Measurements from ENCODE around the gene CKAP5. TPM values are rescaled to one million over a fixed set of nuclear protein-coding genes. Genes with fewer than 3 reads are reported as not detected.

The CKAP5 gene
- total and polyA plus RNA-seq, 4 donors = 96.2 to 187 (median 128) TPM

GRCh38 chr11:46738887-46739286 lies 107.2 kb downstream of the CKAP5 start:
- no peaks in the 10 kb centered on the region for H3K27me3 ChIP-seq (ENCODE audit: control insufficient read depth, insufficient read depth, low read length)

GRCh38 chr11:46737699-46738098 lies 108.4 kb downstream of the CKAP5 start:
- Histone ChIP-seq H3K4me3 (ENCODE audit: low read depth, low read length) (no peak overlapping the region), H3K4me1 (ENCODE audit: control insufficient read depth, insufficient read depth, low read length) (no peaks in the 10 kb centered on the region), H3K9me3 (ENCODE audit: control insufficient read depth, insufficient read depth, low read length) (no peaks in the 10 kb centered on the region), H3K36me3 (ENCODE audit: control insufficient read depth, insufficient read depth, low read length) (peaks cover 13% of the 10 kb centered on the region), H3K27me3 (ENCODE audit: control insufficient read depth, insufficient read depth, low read length) (no peaks in the 10 kb centered on the region), H3K27ac (ENCODE audit: low read depth, low read length) (no peak overlapping the region)
- DNase-seq (ENCODE audit: low read depth in 4 of 6, low spot score in 6 of 6) = no peak
- 94% methylated on average over 7 of the region's 11 CpGs for WGBS (ENCODE audit: insufficient coverage)

More at GRCh38 chr11:46738887-46739286, 107.2 kb downstream of the CKAP5 start:
- DNase-seq (ENCODE audit: low read depth in 4 of 6, low spot score in 6 of 6) = no peak
- 54% methylated on average over 5 of the region's 6 CpGs for WGBS (ENCODE audit: insufficient coverage)
- Histone ChIP-seq H3K36me3 (ENCODE audit: control insufficient read depth, insufficient read depth, low read length) (peaks cover 15% of the 10 kb centered on the region), H3K27ac (ENCODE audit: low read depth, low read length) (no peak overlapping the region), H3K4me3 (ENCODE audit: low read depth, low read length) (no peak overlapping the region), H3K9me3 (ENCODE audit: control insufficient read depth, insufficient read depth, low read length) (no peaks in the 10 kb centered on the region), H3K4me1 (ENCODE audit: control insufficient read depth, insufficient read depth, low read length) (no peaks in the 10 kb centered on the region)

DNA sequence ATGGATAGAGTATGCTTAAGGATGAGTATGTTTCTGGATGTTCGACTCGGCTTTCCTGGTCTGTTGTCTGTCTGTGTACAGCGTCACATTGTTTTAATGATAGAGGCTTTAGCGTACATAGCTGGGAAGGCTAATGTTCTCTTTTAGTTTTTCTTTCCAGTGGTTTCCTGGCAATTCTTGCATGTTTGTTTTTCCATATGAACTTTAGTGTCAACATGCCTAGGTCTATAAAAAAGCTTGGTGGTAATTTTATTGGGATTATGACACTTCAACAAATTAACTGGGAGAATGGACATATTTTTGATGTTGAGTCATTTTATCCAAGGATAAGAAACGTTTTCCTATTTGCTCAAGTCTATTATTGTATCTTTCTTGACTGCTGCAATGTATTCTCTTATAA lies 109.5 kb downstream of the CKAP5 start:
- Histone ChIP-seq H3K4me3 (ENCODE audit: low read depth, low read length) (no peak overlapping the region), H3K9me3 (ENCODE audit: control insufficient read depth, insufficient read depth, low read length) (no peaks in the 10 kb centered on the region), H3K36me3 (ENCODE audit: control insufficient read depth, insufficient read depth, low read length) (peaks cover 8% of the 10 kb centered on the region), H3K27ac (ENCODE audit: low read depth, low read length) (no peak overlapping the region), H3K27me3 (ENCODE audit: control insufficient read depth, insufficient read depth, low read length) (no peaks in the 10 kb centered on the region), H3K4me1 (ENCODE audit: control insufficient read depth, insufficient read depth, low read length) (no peaks in the 10 kb centered on the region)
- 84% methylated on average over 4 of the region's 5 CpGs for WGBS (ENCODE audit: insufficient coverage)
- DNase-seq (ENCODE audit: low read depth in 4 of 6, low spot score in 6 of 6) = no peak

DNA sequence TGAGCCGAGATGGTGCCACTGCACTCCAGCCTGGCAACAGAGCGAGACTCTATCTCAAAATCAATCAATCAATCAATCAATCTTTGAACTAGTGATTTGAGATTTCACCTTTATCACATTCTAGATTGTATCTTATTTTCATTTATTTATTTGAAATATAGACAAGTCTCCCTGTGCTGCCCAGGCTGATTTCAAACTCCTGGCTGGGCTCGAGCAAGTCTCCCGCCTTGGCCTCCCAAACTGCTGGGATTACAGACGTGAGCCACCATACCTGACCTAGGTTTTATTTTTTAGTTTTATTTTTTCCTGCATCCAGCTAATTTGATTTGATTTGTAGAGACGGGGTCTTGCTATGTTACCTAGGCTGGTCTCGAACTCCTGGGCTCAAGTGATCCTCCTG lies 109.9 kb downstream of the CKAP5 start:
- WGBS (ENCODE audit: insufficient coverage) = 78% methylated on average over 2 of the region's 7 CpGs
- DNase-seq (ENCODE audit: low read depth in 4 of 6, low spot score in 6 of 6) = no peak
- H3K36me3 ChIP-seq (ENCODE audit: control insufficient read depth, insufficient read depth, low read length) = peaks cover 4% of the 10 kb centered on the region
- H3K9me3 ChIP-seq (ENCODE audit: control insufficient read depth, insufficient read depth, low read length) = no peaks in the 10 kb centered on the region
- H3K4me1 ChIP-seq (ENCODE audit: control insufficient read depth, insufficient read depth, low read length) = no peaks in the 10 kb centered on the region
- no peak overlapping the region for H3K4me3 ChIP-seq (ENCODE audit: low read depth, low read length)
- no peaks in the 10 kb centered on the region for H3K27me3 ChIP-seq (ENCODE audit: control insufficient read depth, insufficient read depth, low read length)
- no peak overlapping the region for H3K27ac ChIP-seq (ENCODE audit: low read depth, low read length)

DNA sequence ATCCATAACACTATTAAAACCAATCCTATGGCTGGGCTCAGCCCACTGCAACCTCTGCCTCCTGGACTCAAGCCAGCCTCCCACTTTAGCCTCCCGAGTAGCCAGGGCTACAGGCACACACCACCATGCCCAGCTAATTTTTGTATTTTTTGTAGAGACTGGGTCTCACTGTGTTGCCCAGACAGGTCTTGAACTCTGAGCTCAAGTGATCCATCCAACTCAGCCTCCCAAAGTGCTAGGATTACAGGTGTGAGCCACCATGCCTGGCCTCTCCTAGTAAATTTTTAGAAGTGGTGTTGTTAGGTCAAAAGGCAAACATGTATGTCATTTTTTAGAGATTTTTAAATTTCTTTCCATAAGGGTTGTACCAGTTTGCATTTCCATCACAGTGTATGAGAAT lies 112.8 kb downstream of the CKAP5 start:
- WGBS (ENCODE audit: insufficient coverage) = 100% methylated on average over 1 of the region's 1 CpG
- H3K27me3 ChIP-seq (ENCODE audit: control insufficient read depth, insufficient read depth, low read length) = no peaks in the 10 kb centered on the region
- DNase-seq (ENCODE audit: low read depth in 4 of 6, low spot score in 6 of 6) = no peak
- no peaks in the 10 kb centered on the region for H3K4me1 ChIP-seq (ENCODE audit: control insufficient read depth, insufficient read depth, low read length)
- no peaks in the 10 kb centered on the region for H3K9me3 ChIP-seq (ENCODE audit: control insufficient read depth, insufficient read depth, low read length)
- H3K36me3 ChIP-seq (ENCODE audit: control insufficient read depth, insufficient read depth, low read length) = no peaks in the 10 kb centered on the region
- H3K4me3 ChIP-seq (ENCODE audit: low read depth, low read length) = no peak overlapping the region
- H3K27ac ChIP-seq (ENCODE audit: low read depth, low read length) = no peak overlapping the region

DNA sequence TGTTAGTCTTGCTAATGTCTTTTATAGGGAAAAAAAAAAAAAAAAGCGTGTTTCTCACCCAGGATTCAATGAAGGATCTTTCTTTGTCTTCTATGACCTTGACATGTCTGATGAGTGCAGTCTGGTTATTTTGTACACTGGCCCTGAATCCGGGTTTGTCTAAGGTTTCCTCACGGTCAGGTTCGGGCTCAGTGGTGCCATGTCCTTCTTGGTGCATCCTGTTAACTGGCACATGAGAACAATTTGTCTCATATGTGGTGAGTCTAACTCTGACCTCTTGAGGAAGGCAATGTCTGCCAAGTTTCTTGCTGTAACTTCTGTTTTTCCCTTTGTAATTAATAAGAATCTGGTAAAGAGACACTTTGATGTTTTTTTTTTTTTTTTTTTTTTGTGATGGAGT lies 114.5 kb downstream of the CKAP5 start:
- Histone ChIP-seq H3K9me3 (ENCODE audit: control insufficient read depth, insufficient read depth, low read length) (no peaks in the 10 kb centered on the region), H3K27ac (ENCODE audit: low read depth, low read length) (no peak overlapping the region), H3K36me3 (ENCODE audit: control insufficient read depth, insufficient read depth, low read length) (peaks cover under 1% of the 10 kb centered on the region), H3K4me1 (ENCODE audit: control insufficient read depth, insufficient read depth, low read length) (no peaks in the 10 kb centered on the region), H3K4me3 (ENCODE audit: low read depth, low read length) (no peak overlapping the region), H3K27me3 (ENCODE audit: control insufficient read depth, insufficient read depth, low read length) (no peaks in the 10 kb centered on the region)
- WGBS (ENCODE audit: insufficient coverage) = 92% methylated on average over 3 of the region's 4 CpGs
- no peak for DNase-seq (ENCODE audit: low read depth in 4 of 6, low spot score in 6 of 6)

- Histone ChIP-seq H3K9me3 (ENCODE audit: control insufficient read depth, insufficient read depth, low read length) (no peaks in the 10 kb centered on the region), H3K27ac (ENCODE audit: low read depth, low read length) (no peak overlapping the region), H3K27me3 (ENCODE audit: control insufficient read depth, insufficient read depth, low read length) (no peaks in the 10 kb centered on the region), H3K4me3 (ENCODE audit: low read depth, low read length) (no peak overlapping the region), H3K36me3 (ENCODE audit: control insufficient read depth, insufficient read depth, low read length) (peaks cover 3% of the 10 kb centered on the region), H3K4me1 (ENCODE audit: control insufficient read depth, insufficient read depth, low read length) (no peaks in the 10 kb centered on the region)
- DNase-seq (ENCODE audit: low read depth in 4 of 6, low spot score in 6 of 6) = no peak
- 86% methylated on average over 22 of the region's 24 CpGs for WGBS (ENCODE audit: insufficient coverage)
Observed at GRCh38 chr11:46729110-46730027, 116.7 kb downstream of the CKAP5 start.

GRCh38 chr11:46728659-46729040 lies 117.4 kb downstream of the CKAP5 start:
- no peak overlapping the region for H3K27ac ChIP-seq (ENCODE audit: low read depth, low read length)
- DNase-seq (ENCODE audit: low read depth in 4 of 6, low spot score in 6 of 6) = no peak

GRCh38 chr11:46727952-46728658 lies 118.0 kb downstream of the CKAP5 start:
- 91% methylated on average over 14 of the region's 17 CpGs for WGBS (ENCODE audit: insufficient coverage)
- no peak for DNase-seq (ENCODE audit: low read depth in 4 of 6, low spot score in 6 of 6)
- no peaks in the 10 kb centered on the region for H3K4me1 ChIP-seq (ENCODE audit: control insufficient read depth, insufficient read depth, low read length)
- H3K9me3 ChIP-seq (ENCODE audit: control insufficient read depth, insufficient read depth, low read length) = no peaks in the 10 kb centered on the region
- no peak overlapping the region for H3K27ac ChIP-seq (ENCODE audit: low read depth, low read length)
- no peak overlapping the region for H3K4me3 ChIP-seq (ENCODE audit: low read depth, low read length)
- H3K27me3 ChIP-seq (ENCODE audit: control insufficient read depth, insufficient read depth, low read length) = no peaks in the 10 kb centered on the region
- H3K36me3 ChIP-seq (ENCODE audit: control insufficient read depth, insufficient read depth, low read length) = peaks cover 3% of the 10 kb centered on the region

More at GRCh38 chr11:46728659-46729040, 117.4 kb downstream of the CKAP5 start:
- Histone ChIP-seq H3K27me3 (ENCODE audit: control insufficient read depth, insufficient read depth, low read length) (no peaks in the 10 kb centered on the region), H3K36me3 (ENCODE audit: control insufficient read depth, insufficient read depth, low read length) (peaks cover 3% of the 10 kb centered on the region), H3K4me1 (ENCODE audit: control insufficient read depth, insufficient read depth, low read length) (no peaks in the 10 kb centered on the region), H3K9me3 (ENCODE audit: control insufficient read depth, insufficient read depth, low read length) (no peaks in the 10 kb centered on the region), H3K4me3 (ENCODE audit: low read depth, low read length) (no peak overlapping the region)
- 90% methylated on average over 6 of the region's 9 CpGs for WGBS (ENCODE audit: insufficient coverage)

All from spinal cord (tissue), 10 donors.